ENCODE data around the gene SNX24.

DNA sequence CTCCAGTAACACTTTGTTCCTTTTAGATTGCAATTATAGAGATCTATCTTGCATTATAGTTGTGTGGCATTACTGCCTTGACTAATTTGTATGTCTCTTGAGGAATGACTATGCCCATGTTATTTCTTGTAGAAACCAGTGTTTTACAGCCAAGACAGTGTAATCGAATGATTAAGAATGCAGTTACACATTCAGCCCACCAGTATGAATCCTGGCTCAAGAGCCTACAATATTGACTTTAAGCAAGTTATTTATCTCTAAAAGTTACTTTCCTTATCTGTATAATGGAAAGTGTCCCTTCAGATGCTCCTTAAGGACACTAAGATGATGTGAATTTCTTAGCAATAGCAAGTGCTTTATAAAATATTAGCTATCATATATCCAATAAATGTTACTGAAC is 9.7 kb upstream of the SNX24 start:
- TF ChIP-seq HDAC2 (IDR thresholded peaks at IDR 0.05): no peak
- TF ChIP-seq EZH2 (IDR thresholded peaks at IDR 0.05; ENCODE audit: borderline replicate concordance, control insufficient read depth, low read depth, low read length): no peak
- no peak for TF ChIP-seq POLR2AphosphoS5 (IDR thresholded peaks at IDR 0.05; ENCODE audit: low read length)
